Measurements from ENCODE around the gene TRIM13.
"Not testable (repeated sequence)": the region's sequence is repeated elsewhere in the genome, so short reads cannot be mapped to it uniquely, and the experiment has no call there.

The TRIM13 gene

DNA sequence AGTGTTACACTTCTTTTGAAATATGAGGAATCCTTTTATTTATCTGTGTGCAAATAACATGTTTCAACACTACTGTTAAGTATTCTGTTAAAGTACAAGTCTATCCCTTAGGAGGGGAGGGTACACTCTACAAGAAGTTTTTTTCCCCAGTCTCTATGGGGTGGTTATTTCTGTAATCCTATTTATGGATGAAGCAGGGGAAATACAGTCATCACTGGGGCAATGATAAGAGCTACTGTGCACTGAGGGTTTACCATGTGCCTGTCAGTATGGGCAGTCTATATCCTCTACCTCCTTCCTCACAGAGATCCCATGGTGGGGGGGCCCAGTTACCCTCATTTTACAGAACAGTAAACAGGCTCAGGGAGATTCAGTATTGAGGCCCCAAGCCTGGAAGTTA lies 16.6 kb upstream of the TRIM13 start:
- ChIA-PET CTCF (interaction anchor here (1.2 to 4.3 kb wide), 3 partner anchors 12 to 932 kb away, joined by 4 to 18 read pairs (median 10); partner anchors contain the start of gene TRIM13), POLR2A (no interaction called here)
- TF ChIP-seq, protein P1, sequence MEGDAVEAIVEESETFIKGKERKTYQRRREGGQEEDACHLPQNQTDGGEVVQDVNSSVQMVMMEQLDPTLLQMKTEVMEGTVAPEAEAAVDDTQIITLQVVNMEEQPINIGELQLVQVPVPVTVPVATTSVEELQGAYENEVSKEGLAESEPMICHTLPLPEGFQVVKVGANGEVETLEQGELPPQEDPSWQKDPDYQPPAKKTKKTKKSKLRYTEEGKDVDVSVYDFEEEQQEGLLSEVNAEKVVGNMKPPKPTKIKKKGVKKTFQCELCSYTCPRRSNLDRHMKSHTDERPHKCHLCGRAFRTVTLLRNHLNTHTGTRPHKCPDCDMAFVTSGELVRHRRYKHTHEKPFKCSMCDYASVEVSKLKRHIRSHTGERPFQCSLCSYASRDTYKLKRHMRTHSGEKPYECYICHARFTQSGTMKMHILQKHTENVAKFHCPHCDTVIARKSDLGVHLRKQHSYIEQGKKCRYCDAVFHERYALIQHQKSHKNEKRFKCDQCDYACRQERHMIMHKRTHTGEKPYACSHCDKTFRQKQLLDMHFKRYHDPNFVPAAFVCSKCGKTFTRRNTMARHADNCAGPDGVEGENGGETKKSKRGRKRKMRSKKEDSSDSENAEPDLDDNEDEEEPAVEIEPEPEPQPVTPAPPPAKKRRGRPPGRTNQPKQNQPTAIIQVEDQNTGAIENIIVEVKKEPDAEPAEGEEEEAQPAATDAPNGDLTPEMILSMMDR (IDR thresholded peaks at IDR 0.05; ENCODE audit: control extremely low read depth, extremely low read depth, low read depth, missing control alignments), result no peak
- no peak for DNase-seq (ENCODE audit: extremely low spot score)

DNA sequence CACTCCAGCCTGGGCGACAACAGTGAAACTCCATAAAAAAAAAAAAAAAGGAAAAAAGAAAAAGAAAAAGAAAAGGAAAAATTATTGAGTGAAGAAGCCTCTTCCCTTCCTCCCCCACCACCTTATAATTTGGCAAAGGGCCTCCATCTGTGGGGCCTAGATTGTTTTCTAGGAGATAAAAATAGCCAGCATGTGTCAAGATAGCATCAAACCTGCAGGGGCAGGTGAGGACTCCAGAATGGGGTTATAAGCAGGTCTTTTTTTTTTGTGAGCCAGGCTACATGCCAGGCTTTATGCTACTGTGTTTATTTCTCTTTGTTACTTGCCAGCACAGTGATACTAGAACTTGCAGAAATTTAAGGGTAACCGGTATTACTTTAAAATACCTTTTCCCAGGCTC lies 11.7 kb upstream of the TRIM13 start:
- CTCF ChIA-PET, result interaction anchor here (0.6 to 5.4 kb wide), 4 partner anchors 9 to 558 kb away, joined by 3 to 29 read pairs (median 3); partner anchors contain the start of gene TRIM13
- no peak for DNase-seq (ENCODE audit: extremely low spot score)
- POLR2A ChIA-PET, result no interaction called here
- TF ChIP-seq, protein P1 (IDR thresholded peaks at IDR 0.05; ENCODE audit: control extremely low read depth, extremely low read depth, low read depth, missing control alignments), result no peak

DNA sequence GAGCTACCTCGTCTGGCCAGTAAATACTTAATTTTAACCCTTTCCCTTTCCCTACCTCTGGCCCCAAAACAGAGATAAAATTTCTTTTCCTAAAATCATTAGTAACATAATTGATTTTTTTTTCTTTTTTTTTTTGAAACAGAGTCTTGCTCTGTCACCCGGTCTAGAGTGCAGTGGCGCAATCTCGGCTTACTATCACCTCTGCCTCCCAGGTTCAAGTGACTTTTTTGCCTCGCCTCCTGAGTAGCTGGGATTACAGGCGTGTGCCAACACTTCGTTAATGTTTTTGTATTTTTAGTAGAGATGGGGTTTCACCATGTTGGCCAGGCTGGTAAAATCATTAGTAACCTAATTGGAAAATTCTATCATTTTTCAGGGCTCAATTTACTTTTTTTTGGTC lies 10.4 kb upstream of the TRIM13 start:
- CTCF ChIA-PET, result interaction anchor here (0.9 to 5.4 kb wide), 3 partner anchors 10 to 50 kb away, joined by 3 to 29 read pairs (median 6); partner anchors contain the start of genes SPRYD7 and TRIM13
- POLR2A ChIA-PET, result no interaction called here
- TF ChIP-seq, protein P1 (IDR thresholded peaks at IDR 0.05; ENCODE audit: control extremely low read depth, extremely low read depth, low read depth, missing control alignments), result no peak
- no peak for DNase-seq (ENCODE audit: extremely low spot score)

DNA sequence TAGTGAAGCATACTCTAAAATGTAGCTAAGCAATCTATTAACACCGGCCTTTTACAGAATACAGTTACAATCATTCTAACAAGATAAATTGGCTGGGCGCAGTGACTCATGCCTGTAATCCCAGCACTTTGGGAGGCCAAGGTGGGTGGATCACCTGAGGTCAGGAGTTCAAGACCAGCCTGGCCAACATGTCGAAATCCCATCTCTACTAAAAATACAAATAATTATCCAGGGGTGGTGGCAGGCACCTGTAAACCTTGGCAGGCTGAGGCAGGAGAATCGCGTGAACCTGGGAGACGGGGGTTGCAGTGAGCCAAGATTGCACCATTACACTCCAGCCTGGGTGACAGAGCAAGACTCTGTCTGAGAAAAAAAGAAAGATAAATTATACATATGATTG lies 6.2 kb upstream of the TRIM13 start:
- DNase-seq (ENCODE audit: extremely low spot score); POLR2A ChIA-PET: not testable (repeated sequence)
- CTCF ChIA-PET, result interaction anchor here (0.8 to 5.4 kb wide), 3 partner anchors 14 to 54 kb away, joined by 3 to 29 read pairs (median 6); partner anchors contain the start of gene SPRYD7

DNA sequence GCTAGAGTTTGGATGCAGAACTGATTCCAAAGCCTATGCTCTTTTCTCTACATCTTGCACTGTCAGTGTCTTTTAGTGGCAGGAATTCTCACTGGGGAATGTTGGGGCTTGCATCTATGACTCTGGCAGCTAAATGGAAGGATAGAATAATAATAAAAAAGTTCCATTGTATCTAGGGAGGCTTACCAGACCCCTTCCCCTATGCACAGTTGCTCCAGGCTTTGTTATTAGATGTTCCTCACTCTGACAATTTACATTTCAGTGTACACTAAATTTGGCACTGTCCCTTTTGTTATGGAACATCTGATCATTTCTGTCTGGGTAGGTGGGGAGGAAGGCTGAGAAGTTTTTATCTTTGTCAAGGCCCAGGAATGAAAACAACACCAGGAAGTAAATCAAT lies 3.7 kb upstream of the TRIM13 start:
- TF ChIP-seq, protein P1 (IDR thresholded peaks at IDR 0.05; ENCODE audit: control extremely low read depth, extremely low read depth, low read depth, missing control alignments), result no peak
- DNase-seq (ENCODE audit: extremely low spot score), result no peak
- ChIA-PET CTCF (interaction anchor here (1.4 to 2.3 kb wide), 4 partner anchors 10 to 919 kb away, joined by 3 to 9 read pairs (median 6); no protein-coding TSS in a partner anchor), POLR2A (no interaction called here)

DNA sequence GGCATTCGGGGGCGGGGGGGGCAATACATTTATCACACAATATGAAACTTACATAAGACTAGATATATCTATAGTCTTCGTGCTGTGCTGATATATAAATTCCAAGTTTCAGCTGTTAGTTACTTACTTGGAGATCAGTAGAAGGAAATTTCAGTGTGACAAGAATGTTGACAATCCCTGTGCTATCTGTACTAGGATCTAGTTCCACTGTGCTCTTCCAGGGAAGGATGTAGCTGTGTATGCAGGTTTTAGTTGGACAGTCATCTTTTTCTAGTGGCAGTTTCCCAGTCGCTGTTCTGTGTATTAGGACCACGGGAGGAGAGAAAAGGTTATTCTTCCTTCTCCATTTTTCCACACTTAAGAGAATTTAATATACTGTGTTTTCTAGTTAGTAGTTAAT lies 3.2 kb upstream of the TRIM13 start:
- CTCF ChIA-PET, result interaction anchor here (1.7 to 2.3 kb wide), 3 partner anchors 11 to 918 kb away, joined by 6 to 11 read pairs (median 6); no protein-coding TSS in a partner anchor
- TF ChIP-seq, protein P1 (IDR thresholded peaks at IDR 0.05; ENCODE audit: control extremely low read depth, extremely low read depth, low read depth, missing control alignments), result no peak
- POLR2A ChIA-PET, result no interaction called here
- no peak for DNase-seq (ENCODE audit: extremely low spot score)

DNA sequence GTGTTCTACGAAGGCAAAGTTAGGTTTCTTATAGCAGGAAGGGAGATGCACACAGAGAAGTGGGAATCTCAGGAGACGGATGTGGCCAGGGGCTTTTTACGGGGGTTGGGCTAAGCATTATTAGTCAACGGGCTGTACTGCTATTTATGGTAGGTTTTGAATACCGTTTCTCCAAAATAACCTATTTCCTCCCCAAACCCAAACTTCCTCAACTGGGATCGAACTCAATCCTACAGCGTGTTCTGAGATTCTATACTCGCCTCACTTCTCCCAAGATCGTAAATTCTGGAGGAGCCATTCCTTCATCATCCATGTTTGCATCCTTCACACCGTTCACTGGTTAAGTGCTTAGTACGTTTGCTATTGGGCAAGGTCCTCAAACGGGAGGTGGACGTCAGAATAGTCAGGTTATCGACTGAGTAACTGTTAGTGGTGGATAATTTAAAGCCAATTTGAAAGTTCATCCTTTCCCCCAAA lies 1.2 kb upstream of the TRIM13 start:
- ChIA-PET POLR2A (no interaction called here), CTCF (interaction anchor here (0.6 to 2.3 kb wide), 3 partner anchors 18 to 86 kb away, joined by 4 to 27 read pairs (median 18); no protein-coding TSS in a partner anchor)
- no peak for DNase-seq (ENCODE audit: extremely low spot score)
- TF ChIP-seq, protein P1 (IDR thresholded peaks at IDR 0.05; ENCODE audit: control extremely low read depth, extremely low read depth, low read depth, missing control alignments), result no peak
